ENCODE data around the gene SLC35G3.

GRCh38 chr17:35161281-35161761, 32.9 kb downstream of the SLC35G3 start:
- TF ChIP-seq TARDBP (IDR thresholded peaks at IDR 0.05; ENCODE audit: borderline replicate concordance) (no peak), SRF (IDR thresholded peaks at IDR 0.05; ENCODE audit: low read depth in 2 of 2, low read length in 2 of 2) (no peak), MYB (IDR thresholded peaks at IDR 0.05; ENCODE audit: borderline replicate concordance, low read depth, low read length) (no peak), EZH2 (IDR thresholded peaks at IDR 0.05; ENCODE audit: borderline replicate concordance, control insufficient read depth, low read depth, low read length) (no peak), TAF1 (IDR thresholded peaks at IDR 0.05; ENCODE audit: borderline replicate concordance, low read depth, low read length) (no peak)

Data from GM12878 (cell line).